Measurements from ENCODE around the gene S1PR1. TPM values are rescaled to one million over a fixed set of nuclear protein-coding genes. Genes with fewer than 3 reads are reported as not detected.

Gene S1PR1
- total RNA-seq, 3 donors from 2014 or later: 4.8 to 14.9 (median 12.3) TPM

DNA sequence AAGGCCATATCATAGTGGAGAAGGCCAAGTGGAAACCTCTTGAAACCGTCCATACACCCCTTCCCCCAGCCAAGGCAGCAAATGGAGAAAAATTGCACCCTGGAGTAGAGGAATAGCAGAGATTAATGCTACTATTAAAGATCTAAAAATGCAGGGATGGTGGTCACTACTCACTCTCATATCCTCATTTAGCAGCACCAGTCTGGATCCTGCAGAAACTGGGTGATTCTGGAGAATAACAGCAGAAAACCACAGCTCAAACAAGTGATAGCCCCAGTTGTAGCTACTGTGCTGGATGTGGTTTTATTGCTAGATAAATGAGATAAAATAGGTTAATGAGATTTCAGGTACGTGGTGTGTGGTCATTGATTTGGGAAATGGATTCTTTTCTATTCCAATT lies 30.3 kb downstream of the S1PR1 start:
- TF ChIP-seq, protein P1, sequence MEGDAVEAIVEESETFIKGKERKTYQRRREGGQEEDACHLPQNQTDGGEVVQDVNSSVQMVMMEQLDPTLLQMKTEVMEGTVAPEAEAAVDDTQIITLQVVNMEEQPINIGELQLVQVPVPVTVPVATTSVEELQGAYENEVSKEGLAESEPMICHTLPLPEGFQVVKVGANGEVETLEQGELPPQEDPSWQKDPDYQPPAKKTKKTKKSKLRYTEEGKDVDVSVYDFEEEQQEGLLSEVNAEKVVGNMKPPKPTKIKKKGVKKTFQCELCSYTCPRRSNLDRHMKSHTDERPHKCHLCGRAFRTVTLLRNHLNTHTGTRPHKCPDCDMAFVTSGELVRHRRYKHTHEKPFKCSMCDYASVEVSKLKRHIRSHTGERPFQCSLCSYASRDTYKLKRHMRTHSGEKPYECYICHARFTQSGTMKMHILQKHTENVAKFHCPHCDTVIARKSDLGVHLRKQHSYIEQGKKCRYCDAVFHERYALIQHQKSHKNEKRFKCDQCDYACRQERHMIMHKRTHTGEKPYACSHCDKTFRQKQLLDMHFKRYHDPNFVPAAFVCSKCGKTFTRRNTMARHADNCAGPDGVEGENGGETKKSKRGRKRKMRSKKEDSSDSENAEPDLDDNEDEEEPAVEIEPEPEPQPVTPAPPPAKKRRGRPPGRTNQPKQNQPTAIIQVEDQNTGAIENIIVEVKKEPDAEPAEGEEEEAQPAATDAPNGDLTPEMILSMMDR (IDR thresholded peaks at IDR 0.05): no peak
- Histone ChIP-seq H3K4me3 (no peak overlapping the region), H3K4me1 (ENCODE audit: low read depth) (peaks cover 9% of the 10 kb centered on the region), H3K36me3 (ENCODE audit: low read depth) (no peaks in the 10 kb centered on the region), H3K9me3 (no peaks in the 10 kb centered on the region)
- DNase-seq: no peak
- intact Hi-C loops (cut with DNase I, micrococcal nuclease): no loop called here
- ATAC-seq: no peak

DNA sequence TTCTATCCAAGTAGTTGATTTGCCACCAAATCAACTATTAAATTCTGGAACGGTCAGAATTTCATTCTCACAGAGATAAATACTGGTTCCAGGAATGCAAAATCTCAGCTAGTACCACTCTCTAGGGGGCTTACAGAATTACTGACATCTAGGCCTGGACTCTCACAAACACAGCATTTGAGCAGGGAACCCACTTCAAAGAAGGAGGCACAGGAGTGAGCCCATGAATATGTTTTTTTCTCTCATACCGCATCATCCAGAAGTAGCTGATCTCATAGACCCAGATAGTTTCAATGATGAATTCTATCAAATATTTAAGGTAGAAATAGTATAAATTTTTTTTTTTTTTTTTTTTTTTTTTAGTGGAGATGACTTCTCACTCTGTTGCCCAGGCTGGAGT lies 32.1 kb downstream of the S1PR1 start:
- intact Hi-C loops (cut with DNase I, micrococcal nuclease): no loop called here
- ATAC-seq: no peak
- Histone ChIP-seq H3K4me3 (no peak overlapping the region), H3K4me1 (ENCODE audit: low read depth) (no peaks in the 10 kb centered on the region), H3K36me3 (ENCODE audit: low read depth) (no peaks in the 10 kb centered on the region), H3K9me3 (no peaks in the 10 kb centered on the region)
- TF ChIP-seq, protein P1 (IDR thresholded peaks at IDR 0.05): no peak
- no peak for DNase-seq

- TF ChIP-seq, protein P1 (IDR thresholded peaks at IDR 0.05): no peak
- no peaks in the 10 kb centered on the region for H3K36me3 ChIP-seq (ENCODE audit: low read depth)
- no peaks in the 10 kb centered on the region for H3K4me1 ChIP-seq (ENCODE audit: low read depth)
- H3K4me3 ChIP-seq: no peak overlapping the region
- ATAC-seq (no peak), DNase-seq (no peak)
- intact Hi-C loops (cut with DNase I, micrococcal nuclease): no loop called here
- no peaks in the 10 kb centered on the region for H3K9me3 ChIP-seq
Observed at GRCh38 chr1:101275672-101276071, 38.9 kb downstream of the S1PR1 start.

- intact Hi-C loops (cut with DNase I, micrococcal nuclease): no loop called here
- DNase-seq (no peak), ATAC-seq (no peak)
- no peaks in the 10 kb centered on the region for H3K36me3 ChIP-seq (ENCODE audit: low read depth)
- H3K9me3 ChIP-seq: no peaks in the 10 kb centered on the region
- H3K4me1 ChIP-seq (ENCODE audit: low read depth): no peaks in the 10 kb centered on the region
- TF ChIP-seq, protein P1 (IDR thresholded peaks at IDR 0.05): no peak
- H3K4me3 ChIP-seq: no peak overlapping the region
Observed at GRCh38 chr1:101276818-101277217, 40.0 kb downstream of the S1PR1 start.

DNA sequence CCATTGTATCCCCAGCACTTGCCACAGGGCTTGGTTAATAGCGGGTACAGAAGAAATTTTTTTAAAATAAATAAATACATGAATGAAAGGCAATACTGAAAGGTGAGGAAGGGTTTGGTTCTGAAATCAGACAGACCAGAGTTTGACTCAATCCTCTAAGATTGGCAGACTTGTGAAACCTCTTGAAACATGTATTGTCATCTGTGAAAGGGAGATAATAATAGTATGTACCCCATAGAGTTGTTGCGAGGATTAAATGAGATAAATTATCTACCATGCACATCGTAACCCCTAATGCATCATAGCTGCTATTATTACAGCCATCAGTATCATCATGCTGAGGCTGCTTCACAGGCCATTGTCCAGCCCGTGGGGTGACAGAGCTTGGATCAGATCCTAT lies 41.4 kb downstream of the S1PR1 start:
- DNase-seq (no peak), ATAC-seq (no peak)
- Histone ChIP-seq H3K4me1 (ENCODE audit: low read depth) (no peaks in the 10 kb centered on the region), H3K36me3 (ENCODE audit: low read depth) (no peaks in the 10 kb centered on the region), H3K4me3 (no peak overlapping the region), H3K9me3 (no peaks in the 10 kb centered on the region)
- TF ChIP-seq, protein P1 (IDR thresholded peaks at IDR 0.05): no peak
- intact Hi-C loops (cut with DNase I, micrococcal nuclease): no loop called here

DNA sequence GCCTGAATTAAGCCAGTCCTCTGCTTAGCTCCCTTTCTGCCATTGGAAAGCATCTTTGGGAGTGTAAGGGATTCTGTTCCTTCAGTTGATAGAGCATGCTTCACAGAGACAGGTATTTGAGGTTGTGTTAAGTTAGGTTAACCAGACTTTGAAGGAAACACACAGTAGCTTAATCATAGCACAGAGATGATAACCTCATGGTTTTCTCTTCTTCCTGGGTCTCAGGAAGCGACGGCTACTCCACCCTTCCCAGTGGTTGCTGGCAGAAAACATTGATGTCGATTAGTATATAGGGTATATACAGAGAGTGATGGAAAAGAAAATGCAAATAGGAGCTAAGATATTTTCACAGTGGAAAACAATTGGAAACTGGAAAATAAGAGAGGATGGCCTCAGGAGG lies 42.0 kb downstream of the S1PR1 start:
- intact Hi-C loops (cut with DNase I, micrococcal nuclease): no loop called here
- TF ChIP-seq, protein P1 (IDR thresholded peaks at IDR 0.05): no peak
- no peak overlapping the region for H3K4me3 ChIP-seq

More for the DNA sequence above, 42.0 kb downstream of the S1PR1 start:
- DNase-seq: no peak
- Histone ChIP-seq H3K36me3 (ENCODE audit: low read depth) (no peaks in the 10 kb centered on the region), H3K9me3 (no peaks in the 10 kb centered on the region), H3K4me1 (ENCODE audit: low read depth) (no peaks in the 10 kb centered on the region)
- ATAC-seq: peak; percentile 43

Data from mucosa of descending colon (tissue), 3 donors.